ENCODE data around the gene RAB3IP.

The RAB3IP gene

GRCh38 chr12:69738351-69739286, at the start of gene RAB3IP:
Gene RAB3IP, plus strand, starts transcription at chr12:69738860. Its CDS starts 16,549 bp downstream, at chr12:69755409.
- peak; percentile 49 for DNase-seq (ENCODE audit: low read depth)

- DNase-seq (ENCODE audit: low read depth) = no peak
Measured at GRCh38 chr12:69689638-69690037, 49.0 kb upstream of the RAB3IP start.

- DNase-seq (ENCODE audit: low read depth) = no peak
Measured at GRCh38 chr12:69694123-69694522, 44.5 kb upstream of the RAB3IP start.

GRCh38 chr12:69698054-69698453, 40.6 kb upstream of the RAB3IP start:
- DNase-seq (ENCODE audit: low read depth) = no peak

- DNase-seq (ENCODE audit: low read depth) = no peak
Measured at GRCh38 chr12:69698769-69699540, 39.7 kb upstream of the RAB3IP start, which contains the start of gene BEST3. Gene BEST3, minus strand, starts transcription at chr12:69699303. Its CDS starts 1,505 bp downstream, at chr12:69697798.

- no peak for DNase-seq (ENCODE audit: low read depth)
Measured at GRCh38 chr12:69701826-69702225, 36.8 kb upstream of the RAB3IP start.

GRCh38 chr12:69703146-69703642, 35.5 kb upstream of the RAB3IP start:
- no peak for DNase-seq (ENCODE audit: low read depth)

GRCh38 chr12:69704357-69704756, 34.3 kb upstream of the RAB3IP start:
- DNase-seq (ENCODE audit: low read depth) = no peak

GRCh38 chr12:69708649-69709048, 30.0 kb upstream of the RAB3IP start:
- no peak for DNase-seq (ENCODE audit: low read depth)

- no peak for DNase-seq (ENCODE audit: low read depth)
Measured at GRCh38 chr12:69712826-69713225, 25.8 kb upstream of the RAB3IP start.

GRCh38 chr12:69714542-69714941, 24.1 kb upstream of the RAB3IP start:
- no peak for DNase-seq (ENCODE audit: low read depth)

GRCh38 chr12:69719336-69720316, 19.0 kb upstream of the RAB3IP start:
- DNase-seq (ENCODE audit: low read depth) = no peak

- DNase-seq (ENCODE audit: low read depth) = no peak
Measured at GRCh38 chr12:69720750-69721149, 17.9 kb upstream of the RAB3IP start.

GRCh38 chr12:69726922-69727321, 11.7 kb upstream of the RAB3IP start:
- no peak for DNase-seq (ENCODE audit: low read depth)

- DNase-seq (ENCODE audit: low read depth) = no peak
Measured at GRCh38 chr12:69732088-69732487, 6.6 kb upstream of the RAB3IP start.

GRCh38 chr12:69733638-69734037, 5.0 kb upstream of the RAB3IP start:
- no peak for DNase-seq (ENCODE audit: low read depth)

GRCh38 chr12:69739287-69740191, 879 bp downstream of the RAB3IP start:
- no peak for DNase-seq (ENCODE audit: low read depth)

GRCh38 chr12:69744109-69744508, 5.4 kb downstream of the RAB3IP start:
- DNase-seq (ENCODE audit: low read depth) = no peak

GRCh38 chr12:69751476-69751875, 12.8 kb downstream of the RAB3IP start:
- no peak for DNase-seq (ENCODE audit: low read depth)

GRCh38 chr12:69755302-69755701, 16.6 kb downstream of the RAB3IP start:
- no peak for DNase-seq (ENCODE audit: low read depth)
